SK-N-SH treated with all-trans-retinoic acid at 6 μM for 48 hours (cell line): Measurements from ENCODE around the gene CDK2.

Experiments used
- ISL1 ChIP-seq: fragments of 250-450 bp; sonication (Bioruptor Pico); IDR thresholded peaks from 2 replicates; pipeline ENCODE4 v2.1.2; 2022; ENCODE audit warnings: mild to moderate bottlenecking, moderate library complexity
- OSR1 ChIP-seq: fragments of 250-450 bp; sonication (Bioruptor Pico); IDR thresholded peaks from 2 replicates; pipeline ENCODE4 v1.8.0; 2022; ENCODE audit warnings: moderate library complexity, mild to moderate bottlenecking, inconsistent platforms
- SNAI2 ChIP-seq: fragments of 250-450 bp; sonication (Bioruptor Pico); IDR thresholded peaks from 2 replicates; pipeline ENCODE4 v1.5.0; 2020; ENCODE audit warnings: mild to moderate bottlenecking, moderate library complexity
- TCF4 ChIP-seq: fragments of 250-450 bp; sonication (Bioruptor Pico); IDR thresholded peaks from 2 replicates; pipeline ENCODE4 v1.8.0; 2021; ENCODE audit warnings: mild to moderate bottlenecking, moderate library complexity, borderline replicate concordance
- ZC3H10 ChIP-seq: fragments of 250-450 bp; sonication (Bioruptor Pico); IDR thresholded peaks from 2 replicates; pipeline ENCODE4 v1.5.1; 2021; ENCODE audit warnings: mild to moderate bottlenecking, moderate library complexity
- ZNF565 ChIP-seq: fragments of 450-650 bp; formaldehyde crosslinking; conservative IDR thresholded peaks from 2 replicates; pipeline ENCODE4 v1.5.0; 2020; ENCODE audit warnings: low read depth, mild to moderate bottlenecking, moderate library complexity
- TF ChIP-seq, protein P1 (sequence below): fragments of 250-450 bp; sonication (Bioruptor Pico); IDR thresholded peaks from 2 replicates; pipeline ENCODE4 v1.5.1; 2020; ENCODE audit warnings: low read depth, mild to moderate bottlenecking, moderate library complexity
- TF ChIP-seq, protein P2 (sequence below): fragments of 250-450 bp; sonication (Bioruptor Pico); IDR thresholded peaks from 2 replicates; pipeline ENCODE4 v1.8.0; 2020; ENCODE audit warnings: mild to moderate bottlenecking, moderate library complexity, borderline replicate concordance

DNA sequence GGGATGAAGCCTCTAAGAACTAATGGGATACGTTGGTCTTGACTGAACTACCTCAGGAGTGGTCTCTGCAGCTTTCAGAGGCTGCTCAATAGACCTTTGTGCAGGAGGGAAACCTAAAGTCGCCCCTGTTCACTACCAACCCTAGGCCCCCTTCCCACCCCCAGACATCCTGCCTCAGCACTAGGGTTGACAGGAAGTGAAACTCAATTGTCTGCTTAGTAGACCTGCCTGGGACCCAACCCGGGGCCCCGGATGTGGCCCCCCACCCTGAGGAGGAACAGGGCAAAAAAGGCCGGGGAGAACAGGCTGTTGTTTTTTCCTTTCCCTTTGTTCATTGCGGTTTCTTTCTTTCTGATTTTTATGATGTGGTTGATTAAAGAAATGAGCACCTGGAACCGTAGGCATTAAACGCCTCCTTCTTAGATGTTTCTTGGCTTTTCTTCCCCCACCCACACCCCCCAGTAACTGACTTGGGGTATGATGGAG, 37.3 kb upstream of the CDK2 start:
- TF ChIP-seq, protein P1, sequence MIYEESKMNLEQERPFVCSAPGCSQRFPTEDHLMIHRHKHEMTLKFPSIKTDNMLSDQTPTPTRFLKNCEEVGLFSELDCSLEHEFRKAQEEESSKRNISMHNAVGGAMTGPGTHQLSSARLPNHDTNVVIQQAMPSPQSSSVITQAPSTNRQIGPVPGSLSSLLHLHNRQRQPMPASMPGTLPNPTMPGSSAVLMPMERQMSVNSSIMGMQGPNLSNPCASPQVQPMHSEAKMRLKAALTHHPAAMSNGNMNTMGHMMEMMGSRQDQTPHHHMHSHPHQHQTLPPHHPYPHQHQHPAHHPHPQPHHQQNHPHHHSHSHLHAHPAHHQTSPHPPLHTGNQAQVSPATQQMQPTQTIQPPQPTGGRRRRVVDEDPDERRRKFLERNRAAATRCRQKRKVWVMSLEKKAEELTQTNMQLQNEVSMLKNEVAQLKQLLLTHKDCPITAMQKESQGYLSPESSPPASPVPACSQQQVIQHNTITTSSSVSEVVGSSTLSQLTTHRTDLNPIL (CRISPR knock-in tag): no peak
- no peak for TF ChIP-seq ISL1 (CRISPR knock-in tag)
- TF ChIP-seq ZC3H10 (CRISPR knock-in tag): no peak
- no peak for TF ChIP-seq ZNF565
- no peak for TF ChIP-seq OSR1
- no peak for TF ChIP-seq SNAI2 (CRISPR knock-in tag)
- TF ChIP-seq, protein P2, sequence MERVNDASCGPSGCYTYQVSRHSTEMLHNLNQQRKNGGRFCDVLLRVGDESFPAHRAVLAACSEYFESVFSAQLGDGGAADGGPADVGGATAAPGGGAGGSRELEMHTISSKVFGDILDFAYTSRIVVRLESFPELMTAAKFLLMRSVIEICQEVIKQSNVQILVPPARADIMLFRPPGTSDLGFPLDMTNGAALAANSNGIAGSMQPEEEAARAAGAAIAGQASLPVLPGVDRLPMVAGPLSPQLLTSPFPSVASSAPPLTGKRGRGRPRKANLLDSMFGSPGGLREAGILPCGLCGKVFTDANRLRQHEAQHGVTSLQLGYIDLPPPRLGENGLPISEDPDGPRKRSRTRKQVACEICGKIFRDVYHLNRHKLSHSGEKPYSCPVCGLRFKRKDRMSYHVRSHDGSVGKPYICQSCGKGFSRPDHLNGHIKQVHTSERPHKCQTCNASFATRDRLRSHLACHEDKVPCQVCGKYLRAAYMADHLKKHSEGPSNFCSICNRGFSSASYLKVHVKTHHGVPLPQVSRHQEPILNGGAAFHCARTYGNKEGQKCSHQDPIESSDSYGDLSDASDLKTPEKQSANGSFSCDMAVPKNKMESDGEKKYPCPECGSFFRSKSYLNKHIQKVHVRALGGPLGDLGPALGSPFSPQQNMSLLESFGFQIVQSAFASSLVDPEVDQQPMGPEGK (CRISPR knock-in tag): no peak
- no peak for TF ChIP-seq TCF4 (CRISPR knock-in tag)
